GM12892 (cell line): Measurements from ENCODE around the gene HNMT.

Experiments
- POLR2AphosphoS5 ChIP-seq: IDR thresholded peaks from 2 replicates; pipeline ENCODE4 v1.6.1; 2011; ENCODE audit warnings: low read depth, low read length, control low read depth
- TAF1 ChIP-seq: IDR thresholded peaks from 2 replicates; pipeline ENCODE4 v1.6.1; 2011; ENCODE audit warnings: low read depth, mild to moderate bottlenecking, control low read depth, low read length, borderline replicate concordance

GRCh38 chr2:137944714-137945113, 19.6 kb upstream of the HNMT start:
- TF ChIP-seq POLR2AphosphoS5 (no peak), TAF1 (no peak)
